ENCODE measurements around the gene ATP2B2. TPM values are rescaled to one million over a fixed set of nuclear protein-coding genes. Genes with fewer than 3 reads are reported as not detected.
"Not testable (repeated sequence)": the region's sequence is repeated elsewhere in the genome, so short reads cannot be mapped to it uniquely, and the experiment has no call there.

The ATP2B2 gene
- total RNA-seq, 6 experiments from 2014 or later = 25.9 to 45.1 (median 35.1) TPM

DNA sequence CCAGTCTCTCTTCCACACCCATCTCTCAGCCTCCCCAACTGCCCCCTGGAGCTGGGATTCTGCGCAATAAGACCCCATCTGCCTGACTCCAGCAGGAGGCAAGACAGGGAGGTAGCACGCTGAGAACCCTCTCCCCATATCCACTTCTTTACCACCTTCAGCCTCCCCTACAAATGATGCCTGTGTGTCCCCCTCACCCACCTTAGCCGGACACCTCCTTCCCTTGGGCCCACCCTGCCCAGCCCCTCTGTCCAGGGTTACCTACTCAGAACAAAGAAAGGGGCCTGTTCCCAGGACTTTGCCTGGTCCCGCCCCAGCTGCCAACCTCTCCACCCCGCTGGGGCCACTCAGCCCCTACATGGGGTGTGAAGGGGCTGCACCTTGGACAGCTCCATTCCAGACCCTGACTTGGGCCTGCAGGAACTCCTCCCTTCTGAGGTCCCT, 40.8 kb upstream of the ATP2B2 start:
- peak in 1 of 3 donors; percentile 20 for DNase-seq
- no peaks in the 10 kb centered on the region for H3K4me1 ChIP-seq
- TF ChIP-seq, protein P1, sequence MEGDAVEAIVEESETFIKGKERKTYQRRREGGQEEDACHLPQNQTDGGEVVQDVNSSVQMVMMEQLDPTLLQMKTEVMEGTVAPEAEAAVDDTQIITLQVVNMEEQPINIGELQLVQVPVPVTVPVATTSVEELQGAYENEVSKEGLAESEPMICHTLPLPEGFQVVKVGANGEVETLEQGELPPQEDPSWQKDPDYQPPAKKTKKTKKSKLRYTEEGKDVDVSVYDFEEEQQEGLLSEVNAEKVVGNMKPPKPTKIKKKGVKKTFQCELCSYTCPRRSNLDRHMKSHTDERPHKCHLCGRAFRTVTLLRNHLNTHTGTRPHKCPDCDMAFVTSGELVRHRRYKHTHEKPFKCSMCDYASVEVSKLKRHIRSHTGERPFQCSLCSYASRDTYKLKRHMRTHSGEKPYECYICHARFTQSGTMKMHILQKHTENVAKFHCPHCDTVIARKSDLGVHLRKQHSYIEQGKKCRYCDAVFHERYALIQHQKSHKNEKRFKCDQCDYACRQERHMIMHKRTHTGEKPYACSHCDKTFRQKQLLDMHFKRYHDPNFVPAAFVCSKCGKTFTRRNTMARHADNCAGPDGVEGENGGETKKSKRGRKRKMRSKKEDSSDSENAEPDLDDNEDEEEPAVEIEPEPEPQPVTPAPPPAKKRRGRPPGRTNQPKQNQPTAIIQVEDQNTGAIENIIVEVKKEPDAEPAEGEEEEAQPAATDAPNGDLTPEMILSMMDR (IDR thresholded peaks at IDR 0.05) = no peak
- no peak for TF ChIP-seq POLR2A (IDR thresholded peaks at IDR 0.05)

DNA sequence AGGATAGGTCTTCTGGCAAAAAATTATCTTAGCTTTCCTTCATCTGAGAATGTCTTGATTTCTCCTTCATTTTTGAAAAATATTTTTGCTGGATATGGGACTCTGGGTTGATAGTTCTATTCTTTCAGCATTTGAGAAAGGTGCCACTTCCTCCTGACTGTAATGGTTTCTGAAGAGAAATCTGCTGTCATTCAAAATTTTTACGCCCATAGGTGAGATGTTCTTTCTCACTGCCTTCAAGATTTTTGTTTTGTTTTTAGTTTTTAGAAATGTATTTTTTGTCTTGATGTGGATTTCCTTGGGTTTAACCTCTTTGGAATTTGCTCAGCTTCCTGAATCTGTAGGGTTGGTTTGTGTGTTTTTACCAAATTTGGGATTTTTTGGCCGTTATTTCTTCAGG, 37.1 kb upstream of the ATP2B2 start:
- no peaks in the 10 kb centered on the region for H3K9me3 ChIP-seq
- H3K27ac ChIP-seq = no peak overlapping the region
- no peaks in the 10 kb centered on the region for H3K27me3 ChIP-seq
- no peaks in the 10 kb centered on the region for H3K4me1 ChIP-seq
- H3K36me3 ChIP-seq = no peaks in the 10 kb centered on the region
- DNase-seq (no peak), ATAC-seq (no peak)
- no peak overlapping the region for H3K4me3 ChIP-seq
- TF ChIP-seq, protein P1 (IDR thresholded peaks at IDR 0.05) = no peak
- TF ChIP-seq POLR2A (IDR thresholded peaks at IDR 0.05) = no peak
- WGBS (ENCODE audit: insufficient coverage, low coverage, low lambda C conversion rate, missing lambda C conversion rate) = 78% methylated on average over 2 of the region's 2 CpGs
- intact Hi-C loops (cut with DNase I) = no loop called here

More for the DNA sequence above, 40.8 kb upstream of the ATP2B2 start:
- 63% methylated on average over 5 of the region's 5 CpGs for WGBS (ENCODE audit: insufficient coverage, low coverage, low lambda C conversion rate, missing lambda C conversion rate)
- Histone ChIP-seq H3K9me3 (no peaks in the 10 kb centered on the region), H3K27me3 (no peaks in the 10 kb centered on the region), H3K36me3 (no peaks in the 10 kb centered on the region), H3K27ac (no peak overlapping the region), H3K4me3 (no peak overlapping the region)
- ATAC-seq = no peak
- intact Hi-C loops (cut with DNase I) = no loop called here

DNA sequence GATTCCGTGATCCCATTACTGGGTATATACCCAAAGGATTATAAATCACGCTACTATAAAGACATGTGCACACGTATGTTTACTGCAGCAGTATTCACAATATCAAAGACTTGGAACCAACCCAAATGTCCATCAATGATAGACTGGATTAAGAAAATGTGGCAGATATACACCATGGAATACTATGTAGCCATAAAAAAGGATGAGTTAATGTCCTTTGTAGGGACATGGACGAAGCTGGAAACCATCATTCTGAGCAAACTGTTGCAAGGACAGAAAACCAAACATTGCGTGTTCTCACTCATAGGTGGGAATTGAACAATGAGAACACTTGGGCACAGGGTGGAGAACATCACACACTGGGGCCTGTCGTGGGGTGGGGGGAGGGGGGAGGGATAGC, 35.0 kb upstream of the ATP2B2 start:
- WGBS (ENCODE audit: insufficient coverage, low coverage, low lambda C conversion rate, missing lambda C conversion rate) = 82% methylated on average over 6 of the region's 6 CpGs
- not testable (repeated sequence) for ATAC-seq

DNA sequence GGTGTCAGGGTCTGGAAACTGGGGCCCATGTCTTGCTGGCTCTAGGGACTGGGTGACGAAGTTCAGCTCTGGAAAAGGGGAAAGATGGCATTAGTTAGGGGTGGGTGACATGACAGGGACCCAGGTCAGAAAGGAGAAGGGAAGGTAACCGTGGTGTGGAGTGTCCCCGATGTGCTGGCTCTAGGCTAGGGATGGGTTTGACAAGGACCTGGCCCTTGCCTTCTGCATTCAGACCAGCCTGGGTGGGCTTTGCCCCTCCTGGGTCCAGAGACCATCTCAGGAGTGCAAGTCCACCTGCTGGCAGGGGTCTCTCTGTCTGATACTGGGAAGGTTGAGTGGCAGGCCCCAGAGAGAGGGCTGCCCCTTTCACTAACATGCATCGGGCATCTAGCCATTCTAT, 28.7 kb upstream of the ATP2B2 start:
- Histone ChIP-seq H3K36me3 (no peaks in the 10 kb centered on the region), H3K27me3 (no peaks in the 10 kb centered on the region), H3K27ac (no peak overlapping the region), H3K4me3 (no peak overlapping the region), H3K4me1 (no peaks in the 10 kb centered on the region), H3K9me3 (no peaks in the 10 kb centered on the region)
- TF ChIP-seq, protein P1 (IDR thresholded peaks at IDR 0.05) = no peak
- no peak for TF ChIP-seq POLR2A (IDR thresholded peaks at IDR 0.05)
- intact Hi-C loops (cut with DNase I) = no loop called here
- peak in 1 of 3 donors; percentile 18 for DNase-seq
- ATAC-seq = peak in 1 of 4 donors; percentile 38
- 81% methylated on average over 2 of the region's 4 CpGs for WGBS (ENCODE audit: insufficient coverage, low coverage, low lambda C conversion rate, missing lambda C conversion rate)

More for the DNA sequence above, 35.0 kb upstream of the ATP2B2 start:
- H3K4me3 ChIP-seq; H3K4me1 ChIP-seq; H3K9me3 ChIP-seq; DNase-seq; H3K36me3 ChIP-seq; H3K27ac ChIP-seq; H3K27me3 ChIP-seq; intact Hi-C loops (cut with DNase I): not testable (repeated sequence)

DNA sequence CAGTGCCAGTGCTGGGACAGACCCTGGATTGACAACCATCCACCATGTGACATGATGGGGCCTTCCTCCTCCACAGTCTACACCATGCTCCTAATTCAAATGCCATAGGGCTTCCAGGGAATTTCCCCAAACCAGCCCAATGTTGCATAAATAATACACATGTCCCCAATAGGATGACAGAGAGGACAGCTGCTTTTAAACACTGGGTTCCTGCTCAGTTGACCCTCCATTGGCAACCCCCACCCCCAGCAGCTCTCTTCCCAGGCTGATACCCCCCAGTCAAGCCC, 28.3 kb upstream of the ATP2B2 start:
- TF ChIP-seq, protein P1 (IDR thresholded peaks at IDR 0.05) = no peak
- TF ChIP-seq POLR2A (IDR thresholded peaks at IDR 0.05) = no peak
- Histone ChIP-seq H3K27me3 (no peaks in the 10 kb centered on the region), H3K27ac (no peak overlapping the region), H3K9me3 (no peaks in the 10 kb centered on the region), H3K4me3 (no peak overlapping the region), H3K4me1 (no peaks in the 10 kb centered on the region), H3K36me3 (no peaks in the 10 kb centered on the region)
- ATAC-seq (peak in 1 of 4 donors; percentile 21), DNase-seq (no peak)
- intact Hi-C loops (cut with DNase I) = no loop called here

Data from right lobe of liver (tissue), 6 donors.